HL-60 (cell line): ENCODE results near the gene ACSL5.

Experiments
- GABPA ChIP-seq: IDR thresholded peaks from 2 replicates; pipeline ENCODE4 v1.6.1; 2012; ENCODE audit warnings: low read depth
- POLR2AphosphoS5 ChIP-seq: IDR thresholded peaks from 2 replicates; pipeline ENCODE4 v1.6.1; 2012; ENCODE audit warnings: low read depth
- REST ChIP-seq: IDR thresholded peaks from 2 replicates; pipeline ENCODE4 v1.6.1; 2012; ENCODE audit warnings: low read depth; ENCODE audit not compliant: insufficient replicate concordance
- SPI1 ChIP-seq: IDR thresholded peaks from 2 replicates; pipeline ENCODE4 v1.6.1; 2012; ENCODE audit warnings: low read depth, mild to moderate bottlenecking, borderline replicate concordance
- TF ChIP-seq, protein P1 (sequence below): IDR thresholded peaks from one replicate; pipeline ENCODE4 v1.5.1; 2011; ENCODE audit warnings: low read length, control low read depth, inconsistent platforms; ENCODE audit not compliant: insufficient read depth

DNA sequence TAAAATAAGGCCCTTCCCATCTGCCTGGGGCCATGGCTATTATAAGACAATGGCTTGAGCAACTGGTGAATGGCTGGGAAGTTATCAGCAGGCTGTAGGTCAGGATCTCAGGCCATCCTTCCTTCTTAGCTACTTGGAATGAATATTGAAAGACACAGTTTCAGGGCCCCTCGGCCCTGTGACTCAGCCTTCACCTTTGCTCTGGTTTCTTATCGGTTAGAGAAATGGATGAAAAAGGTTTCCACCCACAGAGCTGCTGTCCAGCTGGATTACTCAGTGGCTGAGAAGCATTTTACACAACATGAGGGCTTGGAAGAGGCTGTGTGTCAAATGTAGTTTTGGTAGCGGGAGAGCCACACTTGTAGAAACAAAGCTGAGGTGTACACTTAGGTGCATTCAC, 9.4 kb downstream of the ACSL5 start:
- TF ChIP-seq POLR2AphosphoS5: no peak
- TF ChIP-seq, protein P1, sequence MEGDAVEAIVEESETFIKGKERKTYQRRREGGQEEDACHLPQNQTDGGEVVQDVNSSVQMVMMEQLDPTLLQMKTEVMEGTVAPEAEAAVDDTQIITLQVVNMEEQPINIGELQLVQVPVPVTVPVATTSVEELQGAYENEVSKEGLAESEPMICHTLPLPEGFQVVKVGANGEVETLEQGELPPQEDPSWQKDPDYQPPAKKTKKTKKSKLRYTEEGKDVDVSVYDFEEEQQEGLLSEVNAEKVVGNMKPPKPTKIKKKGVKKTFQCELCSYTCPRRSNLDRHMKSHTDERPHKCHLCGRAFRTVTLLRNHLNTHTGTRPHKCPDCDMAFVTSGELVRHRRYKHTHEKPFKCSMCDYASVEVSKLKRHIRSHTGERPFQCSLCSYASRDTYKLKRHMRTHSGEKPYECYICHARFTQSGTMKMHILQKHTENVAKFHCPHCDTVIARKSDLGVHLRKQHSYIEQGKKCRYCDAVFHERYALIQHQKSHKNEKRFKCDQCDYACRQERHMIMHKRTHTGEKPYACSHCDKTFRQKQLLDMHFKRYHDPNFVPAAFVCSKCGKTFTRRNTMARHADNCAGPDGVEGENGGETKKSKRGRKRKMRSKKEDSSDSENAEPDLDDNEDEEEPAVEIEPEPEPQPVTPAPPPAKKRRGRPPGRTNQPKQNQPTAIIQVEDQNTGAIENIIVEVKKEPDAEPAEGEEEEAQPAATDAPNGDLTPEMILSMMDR: no peak
- no peak for TF ChIP-seq REST
- no peak for TF ChIP-seq SPI1
- no peak for TF ChIP-seq GABPA
